Measurements from ENCODE around the gene LAMC1.
"Not testable (repeated sequence)": the region's sequence is repeated elsewhere in the genome, so short reads cannot be mapped to it uniquely, and the experiment has no call there.

LAMC1 gene

DNA sequence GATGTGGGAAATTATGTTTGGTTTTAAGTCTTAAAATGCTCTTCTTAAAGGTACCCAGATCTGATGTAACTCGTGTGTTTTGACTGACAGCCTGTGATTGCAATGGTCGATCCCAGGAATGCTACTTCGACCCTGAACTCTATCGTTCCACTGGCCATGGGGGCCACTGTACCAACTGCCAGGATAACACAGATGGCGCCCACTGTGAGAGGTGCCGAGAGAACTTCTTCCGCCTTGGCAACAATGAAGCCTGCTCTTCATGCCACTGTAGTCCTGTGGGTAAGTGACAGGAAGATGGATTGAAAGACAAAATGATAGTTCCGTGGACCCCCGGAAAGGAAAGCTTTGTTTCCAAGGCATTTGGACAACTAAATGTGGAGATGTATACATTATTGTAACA lies 91.2 kb downstream of the LAMC1 start:
- no peak for DNase-seq

DNA sequence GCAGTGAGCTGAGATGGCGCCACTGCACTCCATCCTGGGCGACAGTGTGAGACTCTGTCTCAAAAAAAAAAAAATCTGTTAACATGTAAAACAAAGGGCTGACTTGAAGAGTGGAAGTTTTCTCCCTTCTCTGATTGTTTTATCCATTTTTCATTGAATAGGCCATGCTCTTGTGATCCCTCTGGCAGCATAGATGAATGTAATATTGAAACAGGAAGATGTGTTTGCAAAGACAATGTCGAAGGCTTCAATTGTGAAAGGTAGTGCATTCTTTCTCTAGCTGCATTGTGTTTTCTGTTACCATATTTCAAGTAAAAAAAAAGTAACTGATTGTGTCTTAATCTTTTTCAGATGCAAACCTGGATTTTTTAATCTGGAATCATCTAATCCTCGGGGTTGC lies 93.2 kb downstream of the LAMC1 start:
- no peak for DNase-seq

DNA sequence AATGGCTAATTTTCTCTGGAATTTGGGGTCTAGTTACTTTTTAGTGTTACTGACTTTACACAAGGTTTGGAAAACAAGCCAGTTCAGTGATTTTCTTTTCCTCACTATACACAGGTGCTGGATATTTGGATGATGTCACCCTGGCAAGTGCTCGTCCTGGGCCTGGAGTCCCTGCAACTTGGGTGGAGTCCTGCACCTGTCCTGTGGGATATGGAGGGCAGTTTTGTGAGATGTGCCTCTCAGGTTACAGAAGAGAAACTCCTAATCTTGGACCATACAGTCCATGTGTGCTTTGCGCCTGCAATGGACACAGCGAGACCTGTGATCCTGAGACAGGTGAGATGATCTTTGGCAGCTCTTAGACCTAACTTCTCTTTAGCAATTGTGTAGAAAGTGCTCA lies 98.4 kb downstream of the LAMC1 start:
- no peak for DNase-seq

DNA sequence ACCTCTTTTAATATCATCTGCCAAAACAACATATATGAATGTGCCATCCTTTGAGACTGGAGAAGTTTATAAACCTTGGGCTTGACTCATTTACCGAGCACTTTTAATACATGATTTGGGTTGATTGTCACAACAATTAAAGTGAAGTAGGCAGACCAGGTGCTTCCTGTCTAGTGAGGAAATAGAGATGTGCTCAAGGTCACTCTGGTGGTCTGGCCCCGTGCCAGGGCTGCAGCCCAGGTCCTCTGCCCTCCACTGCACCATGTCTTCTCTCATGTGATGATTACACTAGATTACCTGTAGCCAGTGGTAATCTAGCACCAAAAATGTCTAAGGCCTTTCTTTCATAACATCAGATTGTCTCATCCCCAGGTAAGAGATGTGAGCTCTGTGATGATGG lies 101.0 kb downstream of the LAMC1 start:
- no peak for DNase-seq

DNA sequence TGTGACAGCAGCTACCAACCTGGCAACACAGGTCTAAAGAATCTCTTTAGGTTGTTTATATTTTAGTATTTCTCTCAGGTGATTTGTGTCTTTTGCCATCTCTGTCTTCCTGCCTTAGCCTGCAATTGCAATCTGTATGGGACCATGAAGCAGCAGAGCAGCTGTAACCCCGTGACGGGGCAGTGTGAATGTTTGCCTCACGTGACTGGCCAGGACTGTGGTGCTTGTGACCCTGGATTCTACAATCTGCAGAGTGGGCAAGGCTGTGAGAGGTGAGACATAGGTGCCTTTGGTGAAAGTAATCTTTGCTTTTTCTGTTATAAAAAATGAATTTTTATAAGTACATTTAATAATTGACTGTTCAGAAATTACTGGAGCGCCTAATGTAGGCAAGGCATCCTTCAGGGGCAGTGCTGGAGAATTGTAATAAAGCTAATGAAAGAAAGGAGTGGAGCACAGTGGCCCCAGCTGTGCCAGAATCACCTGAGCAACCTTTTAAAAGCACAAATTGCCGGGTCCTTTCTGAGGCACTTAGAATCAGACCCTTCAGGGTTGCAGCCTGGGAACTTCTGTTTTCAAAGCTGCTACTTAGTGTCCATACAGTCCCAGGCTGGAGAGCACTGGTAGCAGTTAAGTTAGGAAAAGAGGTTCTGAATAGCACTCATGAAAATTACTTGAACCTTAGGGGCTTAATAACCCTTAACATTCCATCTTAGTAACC lies 102.2 kb downstream of the LAMC1 start:
- DNase-seq = no peak

DNA sequence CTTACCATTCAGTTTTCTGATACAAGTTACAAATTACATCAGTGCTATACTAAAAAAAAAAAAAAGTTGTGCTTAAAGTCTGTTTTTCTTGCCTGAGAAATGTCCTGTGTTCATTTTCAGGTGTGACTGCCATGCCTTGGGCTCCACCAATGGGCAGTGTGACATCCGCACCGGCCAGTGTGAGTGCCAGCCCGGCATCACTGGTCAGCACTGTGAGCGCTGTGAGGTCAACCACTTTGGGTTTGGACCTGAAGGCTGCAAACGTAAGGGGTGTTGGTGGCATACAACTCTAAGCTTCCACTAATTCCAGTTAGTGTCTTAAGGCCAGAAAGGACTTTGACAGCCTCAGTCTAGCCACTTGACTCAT lies 102.8 kb downstream of the LAMC1 start:
- no peak for DNase-seq

DNA sequence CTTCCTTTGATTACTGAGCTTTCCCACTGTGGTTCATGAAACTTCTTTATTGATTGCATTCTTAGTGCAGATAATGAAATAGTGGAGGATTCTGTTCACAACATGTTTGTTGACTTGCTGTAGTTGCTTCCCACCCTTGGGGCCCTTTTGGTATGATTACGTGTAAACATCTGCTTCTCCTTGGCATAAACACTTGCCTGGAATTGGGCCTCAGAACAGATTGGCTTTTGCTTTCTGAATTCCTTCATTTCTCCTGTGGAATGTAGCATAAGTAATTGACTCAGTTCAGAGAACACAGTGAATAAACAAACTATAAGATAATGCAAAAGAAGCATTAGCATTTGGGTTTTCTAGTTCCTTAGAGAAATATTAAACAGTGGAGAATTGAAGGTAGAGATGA lies 103.3 kb downstream of the LAMC1 start:
- no peak for DNase-seq

DNA sequence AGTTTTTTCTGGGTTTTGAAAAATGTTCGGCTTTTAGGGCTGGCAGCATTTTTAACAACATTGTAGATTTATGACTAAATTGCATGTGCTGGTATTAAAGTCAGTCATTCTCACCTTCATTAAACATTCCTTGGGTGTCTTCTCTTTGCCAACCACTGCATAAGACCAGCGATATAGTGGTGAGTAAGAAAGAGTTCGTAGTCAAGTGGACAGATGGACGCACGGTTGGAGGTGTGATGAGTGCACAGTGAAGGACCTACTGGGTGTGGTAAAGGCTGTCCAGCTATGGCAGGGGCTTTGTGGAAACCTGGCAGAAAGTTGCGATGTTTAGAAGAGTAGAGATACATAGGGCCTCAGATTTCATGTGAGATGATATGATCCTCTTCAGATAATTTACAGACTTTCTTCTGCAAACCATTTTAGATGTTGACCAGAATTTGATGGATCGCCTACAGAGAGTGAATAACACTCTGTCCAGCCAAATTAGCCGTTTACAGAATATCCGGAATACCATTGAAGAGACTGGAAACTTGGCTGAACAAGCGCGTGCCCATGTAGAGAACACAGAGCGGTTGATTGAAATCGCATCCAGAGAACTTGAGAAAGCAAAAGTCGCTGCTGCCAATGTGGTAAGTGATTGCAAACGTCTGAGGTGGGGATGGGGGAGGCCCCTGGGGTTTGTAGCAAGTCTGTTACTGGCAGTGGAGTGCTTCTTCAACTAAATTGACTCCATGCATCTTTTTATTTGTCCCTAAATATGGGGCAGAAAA lies 106.9 kb downstream of the LAMC1 start:
- no peak for DNase-seq

DNA sequence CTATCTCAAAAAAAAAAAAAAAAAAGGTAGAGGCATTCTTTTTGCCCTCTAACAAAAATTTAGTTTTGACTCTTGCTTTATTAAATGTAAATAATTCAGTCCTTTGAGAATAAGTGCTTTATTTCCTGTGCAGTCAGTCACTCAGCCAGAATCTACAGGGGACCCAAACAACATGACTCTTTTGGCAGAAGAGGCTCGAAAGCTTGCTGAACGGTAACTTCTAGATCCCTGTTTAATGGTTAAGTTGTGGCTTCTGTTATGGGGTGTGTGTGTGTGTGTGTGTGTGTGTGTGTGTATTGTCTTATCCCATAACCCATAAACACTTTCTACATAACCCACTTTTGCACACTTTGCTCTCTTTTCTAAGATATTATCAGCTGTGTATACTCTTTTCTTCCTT lies 107.9 kb downstream of the LAMC1 start:
- DNase-seq = no peak

DNA sequence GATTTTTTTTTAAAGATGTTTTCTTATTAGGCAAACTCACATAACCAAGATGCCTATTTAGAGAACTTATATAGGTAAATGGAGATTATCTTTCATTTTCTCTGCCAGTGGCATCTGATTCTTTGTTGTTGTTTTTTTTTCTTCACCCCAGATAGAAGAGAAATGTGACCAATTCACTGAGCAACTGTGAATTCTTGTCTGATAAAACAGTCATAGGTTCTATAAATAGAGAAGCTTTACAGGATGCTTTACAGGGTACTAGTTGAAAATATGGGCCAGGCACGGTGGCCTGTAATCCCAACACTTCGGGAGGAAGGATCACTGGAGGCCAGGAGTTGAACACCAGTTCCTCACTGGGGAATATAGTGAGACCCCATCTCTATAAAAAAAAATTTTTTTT lies 112.1 kb downstream of the LAMC1 start:
- no peak for DNase-seq

DNA sequence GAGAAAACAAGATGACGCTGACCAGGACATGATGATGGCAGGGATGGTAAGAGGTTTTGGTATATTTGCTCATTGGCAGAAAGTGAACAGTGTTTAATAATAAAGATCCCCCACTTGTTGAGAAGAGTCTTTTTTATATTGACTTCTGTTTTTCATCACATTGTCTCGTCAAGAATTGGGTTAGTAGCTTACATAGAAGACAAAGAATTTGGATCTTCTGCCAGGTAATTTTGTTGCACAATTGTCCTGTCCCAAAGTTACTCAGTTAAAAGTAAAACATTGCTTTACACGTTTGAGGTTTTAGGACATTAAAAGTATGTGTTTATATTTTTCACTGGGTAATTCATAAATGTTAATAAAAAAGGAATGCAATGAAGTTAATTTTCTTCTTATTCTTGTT lies 114.6 kb downstream of the LAMC1 start:
- DNase-seq = no peak

DNA sequence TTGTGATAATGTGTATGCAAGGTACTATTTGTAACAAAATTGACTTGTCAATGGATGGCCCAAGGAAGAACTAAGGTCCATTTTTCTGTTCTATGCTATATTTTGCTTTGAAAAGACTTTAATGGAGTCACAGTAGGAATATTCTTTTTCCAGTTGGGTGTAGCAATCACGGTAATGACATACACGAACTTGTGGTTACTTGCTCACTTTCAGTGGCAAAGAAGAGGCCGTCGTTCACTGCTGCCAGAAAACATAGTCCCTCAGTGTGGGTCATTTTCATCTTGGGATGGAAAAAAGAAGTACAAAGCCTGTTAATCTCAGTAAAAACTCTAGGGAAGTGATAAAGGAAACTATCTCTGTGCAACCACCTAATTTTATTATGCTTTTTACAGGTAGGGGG lies 115.1 kb downstream of the LAMC1 start:
- DNase-seq = no peak

DNA sequence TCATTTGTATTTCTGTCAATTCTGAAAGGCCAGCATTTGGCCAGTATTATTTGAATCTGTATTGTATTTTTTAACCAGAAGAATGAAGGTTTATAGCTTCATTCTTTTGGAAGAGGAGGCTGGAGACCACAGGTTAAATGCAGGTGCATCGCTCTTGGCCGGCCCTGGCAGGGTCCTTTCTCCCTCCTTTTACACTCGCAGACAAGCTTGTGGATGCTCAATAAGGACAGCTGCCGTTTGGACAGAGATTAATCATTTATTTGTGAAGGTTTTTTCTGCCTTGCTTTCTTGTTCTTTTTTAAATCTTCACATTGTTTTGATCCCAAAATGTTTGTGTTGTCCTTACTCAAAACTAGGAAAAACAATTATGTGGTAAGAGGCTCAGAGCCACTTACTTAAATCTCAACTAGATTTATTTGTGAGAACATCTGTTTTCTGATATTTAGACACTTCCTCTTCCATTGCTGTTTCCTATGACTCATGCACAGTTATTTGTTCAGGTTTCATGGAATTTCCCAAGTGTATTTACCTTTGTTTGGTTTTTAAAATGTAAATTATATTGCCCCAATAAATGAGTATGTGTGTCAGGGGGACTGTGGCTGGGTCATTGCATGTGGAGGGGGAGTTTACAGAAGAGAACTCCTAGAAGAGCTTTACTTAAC lies 116.2 kb downstream of the LAMC1 start:
- DNase-seq = no peak

DNA sequence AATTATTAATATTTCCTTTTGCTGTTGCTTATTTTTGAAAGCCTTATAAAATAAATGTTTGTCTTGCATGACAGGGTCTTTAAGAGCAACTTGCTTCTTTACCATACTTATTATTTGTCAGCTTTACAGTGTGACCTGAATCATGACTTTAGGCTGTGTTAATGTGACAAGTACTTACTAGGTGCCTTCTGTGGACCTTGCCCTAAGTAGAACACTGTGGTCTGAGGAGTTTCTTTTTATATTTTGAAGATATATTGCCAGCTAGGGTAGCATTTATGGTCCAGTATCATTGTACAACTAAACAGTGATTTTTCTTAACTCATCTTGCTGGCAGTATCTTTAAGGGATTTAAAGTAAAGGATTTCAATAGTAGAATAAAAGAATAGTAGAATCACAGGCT lies 117.4 kb downstream of the LAMC1 start:
- DNase-seq = no peak

DNA sequence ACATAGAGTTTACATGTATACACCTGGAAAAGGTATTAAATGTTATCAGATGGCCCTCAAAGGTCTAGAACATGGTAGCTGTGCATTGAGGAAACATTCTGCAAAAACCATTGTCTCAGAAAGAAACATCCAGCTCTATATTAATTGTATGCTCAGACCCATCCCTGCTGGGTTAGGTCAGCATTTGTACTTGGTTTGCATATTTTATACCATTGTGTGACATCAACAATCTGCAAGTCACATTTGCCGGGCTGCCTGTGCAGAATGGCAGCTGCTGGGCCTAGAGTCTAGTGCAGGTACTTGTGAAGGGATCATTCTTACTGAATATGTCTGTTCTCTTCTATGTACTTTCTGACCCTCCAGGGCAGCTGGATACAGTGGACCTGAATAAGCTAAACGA lies 119.0 kb downstream of the LAMC1 start:
- DNase-seq = no peak

DNA sequence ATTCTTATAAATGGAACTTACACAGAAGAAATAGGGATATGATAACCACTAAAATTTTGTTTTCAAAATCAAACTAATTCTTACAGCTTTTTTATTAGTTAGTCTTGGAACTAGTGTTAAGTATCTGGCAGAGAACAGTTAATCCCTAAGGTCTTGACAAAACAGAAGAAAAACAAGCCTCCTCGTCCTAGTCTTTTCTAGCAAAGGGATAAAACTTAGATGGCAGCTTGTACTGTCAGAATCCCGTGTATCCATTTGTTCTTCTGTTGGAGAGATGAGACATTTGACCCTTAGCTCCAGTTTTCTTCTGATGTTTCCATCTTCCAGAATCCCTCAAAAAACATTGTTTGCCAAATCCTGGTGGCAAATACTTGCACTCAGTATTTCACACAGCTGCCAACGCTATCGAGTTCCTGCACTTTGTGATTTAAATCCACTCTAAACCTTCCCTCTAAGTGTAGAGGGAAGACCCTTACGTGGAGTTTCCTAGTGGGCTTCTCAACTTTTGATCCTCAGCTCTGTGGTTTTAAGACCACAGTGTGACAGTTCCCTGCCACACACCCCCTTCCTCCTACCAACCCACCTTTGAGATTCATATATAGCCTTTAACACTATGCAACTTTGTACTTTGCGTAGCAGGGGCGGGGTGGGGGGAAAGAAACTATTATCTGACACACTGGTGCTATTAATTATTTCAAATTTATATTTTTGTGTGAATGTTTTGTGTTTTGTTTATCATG lies 120.5 kb downstream of the LAMC1 start:
- no peak for DNase-seq

DNA sequence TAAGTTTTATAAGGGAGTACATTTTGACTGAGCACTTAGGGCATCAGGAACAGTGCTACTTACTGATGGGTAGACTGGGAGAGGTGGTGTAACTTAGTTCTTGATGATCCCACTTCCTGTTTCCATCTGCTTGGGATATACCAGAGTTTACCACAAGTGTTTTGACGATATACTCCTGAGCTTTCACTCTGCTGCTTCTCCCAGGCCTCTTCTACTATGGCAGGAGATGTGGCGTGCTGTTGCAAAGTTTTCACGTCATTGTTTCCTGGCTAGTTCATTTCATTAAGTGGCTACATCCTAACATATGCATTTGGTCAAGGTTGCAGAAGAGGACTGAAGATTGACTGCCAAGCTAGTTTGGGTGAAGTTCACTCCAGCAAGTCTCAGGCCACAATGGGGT lies 121.5 kb downstream of the LAMC1 start:
- no peak for DNase-seq

DNA sequence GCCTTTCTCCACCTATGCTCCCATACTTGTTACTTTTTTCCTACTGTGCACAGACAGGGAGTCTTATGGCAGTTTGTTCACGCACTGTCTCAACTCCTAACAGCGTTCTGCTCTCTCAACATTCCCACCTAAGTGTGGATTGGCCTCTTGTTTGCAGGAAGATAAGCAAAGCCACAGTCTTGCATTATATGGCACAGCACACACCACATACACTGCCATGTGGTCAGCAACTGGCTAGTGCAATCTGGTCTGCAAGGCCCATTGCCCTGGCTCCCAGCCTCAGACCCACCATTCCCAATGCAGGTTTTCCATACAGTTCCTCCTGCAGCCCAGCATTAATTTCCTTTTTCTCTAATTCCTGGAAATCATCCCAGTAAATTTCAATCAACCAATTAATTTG lies 124.5 kb downstream of the LAMC1 start:
- DNase-seq = no peak

DNA sequence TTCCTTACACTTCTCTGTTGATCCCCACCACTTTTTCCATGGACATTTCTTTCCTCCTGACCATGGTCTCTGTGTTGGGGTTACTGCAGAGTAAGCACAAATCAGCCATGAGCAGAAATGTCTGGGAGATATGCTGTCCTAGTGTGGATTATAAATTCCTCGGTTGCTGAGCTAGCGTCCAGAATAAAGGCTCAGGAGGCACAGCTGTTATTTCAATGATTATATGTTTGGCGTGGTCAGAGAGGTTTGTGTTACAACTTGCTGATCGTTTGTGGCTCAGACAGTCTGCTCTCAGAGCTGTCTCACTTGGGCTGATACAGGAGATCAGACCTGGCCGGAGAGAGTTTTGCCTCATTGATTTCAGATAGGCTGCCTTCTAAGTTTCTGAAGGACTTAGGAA lies 125.4 kb downstream of the LAMC1 start:
- DNase-seq = no peak

DNA sequence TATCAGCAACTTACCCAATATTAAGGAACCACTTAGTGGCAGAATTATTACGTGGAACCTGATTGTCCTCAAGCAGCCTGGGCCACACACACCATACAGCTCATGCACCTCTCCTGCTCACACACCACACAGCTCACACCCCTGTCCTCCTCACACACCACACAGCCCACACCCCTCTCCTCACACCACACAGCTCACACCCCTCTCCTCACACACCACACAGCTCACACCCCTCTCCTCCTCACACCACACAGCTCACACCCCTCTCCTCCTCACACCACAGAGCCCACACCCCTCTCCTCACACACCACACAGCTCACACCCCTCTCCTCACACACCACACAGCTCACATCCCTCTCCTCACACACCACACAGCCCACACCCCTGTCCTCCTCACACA lies 126.1 kb downstream of the LAMC1 start:
- DNase-seq = no peak

DNA sequence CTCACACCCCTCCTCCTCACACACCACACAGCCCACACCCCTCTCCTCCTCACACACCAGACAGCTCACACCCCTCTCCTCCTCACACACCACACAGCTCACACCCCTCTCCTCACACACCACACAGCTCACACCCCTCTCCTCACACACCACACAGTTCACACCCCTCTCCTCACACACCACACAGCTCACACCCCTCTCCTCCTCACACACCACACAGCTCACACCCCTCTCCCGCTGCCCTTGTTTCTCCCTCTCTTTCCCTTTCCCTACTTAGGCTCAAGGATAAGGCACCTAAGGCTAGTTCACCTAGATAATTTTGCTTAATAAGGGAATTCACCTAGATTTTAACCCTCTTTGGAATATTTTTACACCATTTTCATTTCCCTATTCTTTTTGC lies 126.8 kb downstream of the LAMC1 start:
- DNase-seq = not testable (repeated sequence)

DNA sequence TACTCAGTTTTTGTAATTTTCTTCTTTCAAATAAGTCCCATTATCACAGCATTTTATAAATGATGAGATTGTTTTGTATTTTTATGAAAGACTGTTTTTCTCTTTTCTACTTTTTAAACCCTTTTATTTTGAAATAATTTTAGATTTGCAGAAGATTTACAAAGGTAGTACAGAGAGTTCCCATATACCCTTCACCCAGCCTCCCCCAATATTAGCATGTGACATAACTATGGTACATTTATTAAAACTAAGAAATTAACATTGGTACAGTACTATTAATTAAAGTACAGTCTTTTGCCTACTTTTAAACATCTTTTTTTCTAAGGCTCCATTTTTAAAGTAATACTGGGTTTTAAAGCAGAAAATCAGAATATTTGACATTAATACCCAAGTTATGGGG lies 127.2 kb downstream of the LAMC1 start:
- no peak for DNase-seq

DNA sequence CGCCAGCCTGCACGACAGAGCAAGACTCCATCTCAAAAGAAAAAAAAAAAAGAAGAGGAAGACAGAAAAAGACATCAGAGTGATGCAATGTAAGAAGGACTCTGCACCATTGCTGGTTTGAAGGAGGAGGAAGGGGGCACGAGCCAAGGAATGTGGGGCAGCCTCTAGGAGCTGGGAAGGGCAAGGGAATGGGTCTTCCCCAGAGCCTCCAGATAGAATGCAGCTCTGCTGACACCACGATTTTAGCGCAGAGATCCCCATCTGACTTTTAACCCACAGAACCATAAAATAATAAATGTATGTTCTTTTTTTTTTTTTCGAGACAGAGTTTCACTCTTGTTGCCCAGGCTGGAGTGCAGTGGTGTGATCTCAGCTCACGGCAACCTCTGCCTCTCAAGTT lies 129.0 kb downstream of the LAMC1 start:
- DNase-seq = no peak

DNA sequence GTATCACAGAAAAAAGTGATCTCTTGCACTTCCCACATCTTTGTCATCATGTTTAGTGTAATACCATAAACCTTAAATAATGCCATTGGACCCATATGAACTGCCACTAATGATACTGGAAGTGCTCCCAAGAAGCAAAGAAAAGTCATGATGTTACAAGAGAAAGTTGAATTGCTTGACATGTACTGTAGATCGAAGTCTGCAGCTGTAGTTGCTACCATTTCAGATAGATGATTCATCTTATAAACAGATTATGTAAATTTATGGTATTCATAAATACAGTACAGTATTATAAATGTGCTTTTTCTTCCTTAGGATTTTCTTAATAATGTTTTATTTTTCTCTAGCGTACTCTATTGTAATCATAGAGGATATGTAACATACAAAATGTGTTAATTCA lies 132.7 kb downstream of the LAMC1 start:
- no peak for DNase-seq
